Inflammatory macrophage (primary cell): ENCODE data around the gene ADGRF3.
"Not testable (repeated sequence)": the region's sequence is repeated elsewhere in the genome, so short reads cannot be mapped to it uniquely, and the experiment has no call there.

ENCODE experiments used
- DNase-seq, 2 donors: peaks; one replicate each; pipeline ENCODE4 v3.0.0-alpha.2; 2020 to 2022
- total RNA-seq, 18 experiments: gene quantifications; one replicate each; lab custom pipeline; 2026; ENCODE audit warnings: mixed read lengths in 6 of 18, inconsistent platforms in 2 of 18; lab: John Stamatoyannopoulos, UW

The ADGRF3 gene
- total RNA-seq = 0.16 to 1.1 (median 0.38) reads per million in 18 experiments

GRCh38 chr2:26346454-26347053, at the start of gene ADGRF3:
TSS of gene ADGRF3 (minus strand) at chr2:26346789. CDS start at chr2:26346234, 555 bp downstream.
- DNase-seq = peak; percentile 51 to 73

- DNase-seq = no peak
These were observed 48.8 kb upstream of the ADGRF3 start for GRCh38 chr2:26395394-26395793.

- DNase-seq = no peak
These were observed 48.1 kb upstream of the ADGRF3 start for GRCh38 chr2:26394694-26395093.

- no peak for DNase-seq
These were observed 40.6 kb upstream of the ADGRF3 start for GRCh38 chr2:26387189-26387588.

- no peak for DNase-seq
These were observed 38.0 kb upstream of the ADGRF3 start for GRCh38 chr2:26384597-26384996.

GRCh38 chr2:26384183-26384582, 37.6 kb upstream of the ADGRF3 start:
- no peak for DNase-seq

GRCh38 chr2:26382564-26382963, 36.0 kb upstream of the ADGRF3 start:
- no peak for DNase-seq

GRCh38 chr2:26380281-26380680, 33.7 kb upstream of the ADGRF3 start:
- DNase-seq = no peak

GRCh38 chr2:26376799-26377198, 30.2 kb upstream of the ADGRF3 start:
- DNase-seq = no peak

- DNase-seq = not testable (repeated sequence)
These were observed 24.3 kb upstream of the ADGRF3 start for GRCh38 chr2:26370909-26371308.

- DNase-seq = not testable (repeated sequence)
These were observed 23.1 kb upstream of the ADGRF3 start for GRCh38 chr2:26369664-26370063.

GRCh38 chr2:26366957-26367356, 20.4 kb upstream of the ADGRF3 start:
- no peak for DNase-seq

GRCh38 chr2:26364669-26365068, 18.1 kb upstream of the ADGRF3 start:
- no peak for DNase-seq

GRCh38 chr2:26363958-26364357, 17.4 kb upstream of the ADGRF3 start:
- no peak for DNase-seq

- no peak for DNase-seq
These were observed 16.7 kb upstream of the ADGRF3 start for GRCh38 chr2:26363323-26363722.

GRCh38 chr2:26359886-26360473, 13.4 kb upstream of the ADGRF3 start:
- no peak for DNase-seq

GRCh38 chr2:26356771-26357170, 10.2 kb upstream of the ADGRF3 start:
- no peak for DNase-seq

GRCh38 chr2:26356111-26356510, 9.5 kb upstream of the ADGRF3 start:
- DNase-seq = no peak

- DNase-seq = peak; percentile 45 to 66
These were observed 8.7 kb upstream of the ADGRF3 start for GRCh38 chr2:26355038-26355995.

- DNase-seq = not testable (repeated sequence)
These were observed 7.9 kb upstream of the ADGRF3 start for GRCh38 chr2:26354469-26354868.

GRCh38 chr2:26352892-26353291, 6.3 kb upstream of the ADGRF3 start:
- peak; percentile 11 to 22 for DNase-seq

GRCh38 chr2:26351375-26352090, 4.9 kb upstream of the ADGRF3 start:
- DNase-seq = no peak

- DNase-seq = no peak
These were observed 3.1 kb upstream of the ADGRF3 start for GRCh38 chr2:26349690-26350089.
